H9 (cell line): ENCODE data around the gene LSP1. TPM values are rescaled to one million over a fixed set of nuclear protein-coding genes. Genes with fewer than 3 reads are reported as not detected.
A peak's percentile ranks its signal among the peaks of the same experiment; 100 is the strongest.

ENCODE experiments used
- DNase-seq: peaks from one replicate; pipeline ENCODE4 v3.0.0-alpha.2; 2017
- H2AFZ ChIP-seq: one replicate; pipeline ENCODE4 v1.6.1; 2013; ENCODE audit warnings: mild to moderate bottlenecking, low read length, control low read depth, moderate library complexity
- H2AK5ac ChIP-seq: 2 replicates; pipeline ENCODE4 v1.6.1; 2013; ENCODE audit warnings: low read length, control low read depth, mixed read lengths; ENCODE audit not compliant: insufficient read length
- H2BK120ac ChIP-seq: one replicate; pipeline ENCODE4 v1.6.1; 2013; ENCODE audit warnings: low read depth, mild to moderate bottlenecking, low read length, control low read depth, inconsistent platforms; ENCODE audit not compliant: poor library complexity, severe bottlenecking
- H2BK12ac ChIP-seq: 2 replicates; pipeline ENCODE4 v1.6.1; 2013; ENCODE audit warnings: low read length, control low read depth, mixed read lengths, low read depth; ENCODE audit not compliant: insufficient read length
- H2BK15ac ChIP-seq: 2 replicates; pipeline ENCODE4 v1.6.1; 2013; ENCODE audit warnings: low read depth, low read length, control low read depth
- H2BK20ac ChIP-seq: one replicate; pipeline ENCODE4 v1.6.1; 2013; ENCODE audit warnings: low read depth, mild to moderate bottlenecking, low read length, control low read depth, inconsistent platforms; ENCODE audit not compliant: poor library complexity, severe bottlenecking
- H2BK5ac ChIP-seq: 2 replicates; pipeline ENCODE4 v1.6.1; 2013; ENCODE audit warnings: low read length, control low read depth, mixed read lengths; ENCODE audit not compliant: insufficient read length
- H3K14ac ChIP-seq: 2 replicates; pipeline ENCODE4 v1.6.1; 2013; ENCODE audit warnings: low read length, control low read depth; ENCODE audit not compliant: insufficient read depth
- H3K18ac ChIP-seq: 2 replicates; pipeline ENCODE4 v1.6.1; 2013; ENCODE audit warnings: low read depth, mild to moderate bottlenecking, mixed read lengths, low read length, control low read depth; ENCODE audit not compliant: insufficient read length
- H3K23ac ChIP-seq: 2 replicates; pipeline ENCODE4 v1.6.1; 2013; ENCODE audit warnings: low read length, control low read depth, mixed read lengths, low read depth; ENCODE audit not compliant: insufficient read length
- H3K23me2 ChIP-seq: 2 replicates; pipeline ENCODE4 v1.6.1; 2013; ENCODE audit warnings: low read depth, mild to moderate bottlenecking, mixed read lengths, low read length, control low read depth; ENCODE audit not compliant: insufficient read length, poor library complexity, severe bottlenecking
- H3K27ac ChIP-seq: 2 replicates; pipeline ENCODE4 v1.5.1; 2013; ENCODE audit warnings: low read length, control low read depth, mixed read lengths, low read depth; ENCODE audit not compliant: insufficient read length
- H3K27me3 ChIP-seq: 2 replicates; pipeline ENCODE4 v1.6.1; 2013; ENCODE audit warnings: low read length, control low read depth, inconsistent platforms; ENCODE audit not compliant: insufficient read depth
- H3K4ac ChIP-seq: 2 replicates; pipeline ENCODE4 v1.6.1; 2013; ENCODE audit warnings: low read depth, mild to moderate bottlenecking, control low read depth, inconsistent platforms, low read length, moderate library complexity
- H3K4me1 ChIP-seq: 2 replicates; pipeline ENCODE4 v1.6.1; 2013; ENCODE audit warnings: low read length, control low read depth, inconsistent platforms; ENCODE audit not compliant: insufficient read depth
- H3K4me2 ChIP-seq: 2 replicates; pipeline ENCODE4 v1.6.1; 2013; ENCODE audit warnings: low read length, control low read depth, mixed read lengths; ENCODE audit not compliant: insufficient read length, insufficient read depth
- H3K56ac ChIP-seq: 2 replicates; pipeline ENCODE4 v1.6.1; 2013; ENCODE audit warnings: low read depth, mild to moderate bottlenecking, mixed read lengths, low read length, control low read depth; ENCODE audit not compliant: insufficient read length
- H3K79me1 ChIP-seq: 2 replicates; pipeline ENCODE4 v1.6.1; 2013; ENCODE audit warnings: low read depth, mild to moderate bottlenecking, moderate library complexity, low read length, control low read depth, inconsistent platforms; ENCODE audit not compliant: insufficient read depth, poor library complexity, severe bottlenecking
- H3K79me2 ChIP-seq: 2 replicates; pipeline ENCODE4 v1.6.1; 2013; ENCODE audit warnings: low read length, control low read depth, inconsistent platforms; ENCODE audit not compliant: insufficient read depth
- H3K9ac ChIP-seq: 2 replicates; pipeline ENCODE4 v1.6.1; 2013; ENCODE audit warnings: low read length, control low read depth, mixed read lengths; ENCODE audit not compliant: insufficient read length; ENCODE audit errors: extremely low read depth
- H3K9me3 ChIP-seq: one replicate; pipeline ENCODE4 v1.6.1; 2013; ENCODE audit warnings: low read depth, low read length, inconsistent platforms; ENCODE audit not compliant: control insufficient read depth
- H3T11ph ChIP-seq: one replicate; pipeline ENCODE4 v1.6.1; 2013; ENCODE audit warnings: mild to moderate bottlenecking, low read length, control low read depth, inconsistent platforms
- H4K20me1 ChIP-seq: one replicate; pipeline ENCODE4 v1.6.1; 2013; ENCODE audit not compliant: control insufficient read depth, insufficient read length, insufficient read depth
- H4K5ac ChIP-seq: 2 replicates; pipeline ENCODE4 v1.6.1; 2013; ENCODE audit warnings: low read depth, mild to moderate bottlenecking, mixed read lengths, low read length, control low read depth; ENCODE audit not compliant: insufficient read length
- H4K8ac ChIP-seq: replicated peaks from 2 replicates; pipeline ENCODE4 v1.6.1; 2013; ENCODE audit warnings: low read length, control low read depth, mixed read lengths, low read depth; ENCODE audit not compliant: insufficient read length
- H4K91ac ChIP-seq: 2 replicates; pipeline ENCODE4 v1.6.1; 2013; ENCODE audit warnings: low read depth, mild to moderate bottlenecking, moderate library complexity, mixed read lengths, low read length, control low read depth; ENCODE audit not compliant: insufficient read length
- H3K27ac Mint-ChIP-seq, 3 experiments: 2 replicates in 2 of 3; 3 replicates in 1 of 3; pipeline ENCODE4 v1.8.0; 2020 to 2021; ENCODE audit warnings: mixed read lengths in 3 of 3, mild to moderate bottlenecking in 1 of 3, moderate library complexity in 1 of 3
- H3K27me3 Mint-ChIP-seq: 2 replicates; pipeline ENCODE4 v1.8.0; 2021; ENCODE audit warnings: low read depth, mild to moderate bottlenecking, moderate library complexity, mixed read lengths
- H3K36me3 Mint-ChIP-seq, 3 experiments: 2 replicates in 2 of 3; 3 replicates in 1 of 3; pipeline ENCODE4 v1.8.0; 2020 to 2021; ENCODE audit warnings: low read depth in 3 of 3, mixed read lengths in 3 of 3; ENCODE audit not compliant: insufficient read depth in 1 of 3
- H3K4me1 Mint-ChIP-seq, 2 experiments: 2 replicates each; pipeline ENCODE4 v1.8.0; 2020; ENCODE audit warnings: mixed read lengths in 2 of 2
- H3K4me3 Mint-ChIP-seq, 2 experiments: 2 replicates in 1 of 2; 3 replicates in 1 of 2; pipeline ENCODE4 v1.8.0; 2020 to 2021; ENCODE audit warnings: mild to moderate bottlenecking in 2 of 2, mixed read lengths in 2 of 2, moderate library complexity in 1 of 2
- H3K9me3 Mint-ChIP-seq, 2 experiments: 2 replicates in 1 of 2; 3 replicates in 1 of 2; pipeline ENCODE4 v1.8.0; 2020; ENCODE audit warnings: mild to moderate bottlenecking in 2 of 2, mixed read lengths in 2 of 2, moderate library complexity in 1 of 2
- WGBS: extraction: QIAGEN DNeasy Blood & Tissue Kit; methylation state at CpG from one replicate; pipeline ENCODE4 v1.1.7; 2013; ENCODE audit warnings: missing lambda C conversion rate, low lambda C conversion rate, mixed read lengths; ENCODE audit not compliant: insufficient read length; ENCODE audit errors: extremely low coverage; 5-methylcytosine and 5-hydroxymethylcytosine counted together
- total RNA-seq: library from RNA; stranded (reverse); gene quantifications from 2 replicates; pipeline ENCODE4 v1.2.1, GENCODE V29; 2021
- TF ChIP-seq, protein P1 (sequence below): fragments of 200-600 bp; sonication (generic); conservative IDR thresholded peaks from 3 replicates; pipeline ENCODE4 v1.8.0; 2021; ENCODE audit warnings: antibody characterized with exemption, mild to moderate bottlenecking

LSP1 gene
- total RNA-seq, 1 experiment from 2014 or later: not detected

DNA sequence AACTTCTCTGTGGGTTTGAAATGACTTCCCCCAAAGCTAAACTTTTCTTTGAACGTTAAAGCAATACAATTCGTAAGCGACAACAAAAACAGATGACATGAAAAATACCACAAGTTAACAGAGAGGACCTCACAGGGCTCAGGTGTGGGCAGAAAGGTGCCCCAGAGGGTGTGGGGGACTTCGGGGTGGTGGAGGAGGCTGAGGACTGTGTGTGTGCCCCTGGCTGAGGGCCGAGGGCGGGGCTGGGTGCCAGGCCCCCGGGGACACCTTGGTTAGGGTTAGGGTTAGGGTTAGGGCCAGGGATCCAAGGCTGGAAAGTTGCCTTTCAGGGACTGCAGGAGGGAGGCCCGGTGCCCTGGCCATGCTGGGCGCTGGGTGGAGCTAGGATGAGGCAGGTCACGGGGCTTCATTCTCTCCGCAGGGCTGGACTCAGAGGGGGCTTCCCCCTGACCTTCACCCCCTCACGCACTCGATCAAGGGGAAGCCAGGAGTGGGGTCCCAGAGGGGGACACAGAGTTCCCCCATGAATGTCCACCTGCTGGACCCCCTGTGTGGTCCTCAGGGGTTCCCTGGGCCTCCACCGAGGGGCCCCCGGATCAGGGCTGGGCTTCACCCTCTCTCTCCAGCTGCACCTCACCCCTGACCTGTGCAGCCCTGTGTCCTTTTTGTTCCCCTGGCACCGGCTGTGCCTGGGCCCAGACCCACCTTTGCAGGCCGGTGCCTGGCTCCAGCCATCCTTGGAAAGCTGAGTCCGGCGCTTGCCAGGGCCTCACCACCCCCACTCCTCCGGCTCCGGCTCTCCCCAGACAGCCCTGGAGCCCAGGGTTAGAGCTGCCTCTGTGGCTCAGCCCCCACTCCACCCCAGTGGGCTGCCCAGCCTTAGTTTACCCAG, 7.1 kb upstream of the LSP1 start:
- H3K27ac ChIP-seq: no peak overlapping the region
- H3T11ph ChIP-seq: no peak overlapping the region
- H3K9ac ChIP-seq: no peak overlapping the region
- no peaks in the 10 kb centered on the region for H3K79me2 ChIP-seq
- no peak overlapping the region for H3K56ac ChIP-seq
- H3K36me3 Mint-ChIP-seq: no peaks in the 10 kb centered on the region
- no peak overlapping the region for H3K18ac ChIP-seq
- H2BK5ac ChIP-seq: no peak overlapping the region
- no CpG with 5 or more reads among the region's 21 CpGs for WGBS
- H2AFZ ChIP-seq: no peak overlapping the region
- H2AK5ac ChIP-seq: no peak overlapping the region
- H3K14ac ChIP-seq: no peak overlapping the region
- H2BK15ac ChIP-seq: no peak overlapping the region
- H3K4me3 Mint-ChIP-seq: no peak overlapping the region
- TF ChIP-seq, protein P1, sequence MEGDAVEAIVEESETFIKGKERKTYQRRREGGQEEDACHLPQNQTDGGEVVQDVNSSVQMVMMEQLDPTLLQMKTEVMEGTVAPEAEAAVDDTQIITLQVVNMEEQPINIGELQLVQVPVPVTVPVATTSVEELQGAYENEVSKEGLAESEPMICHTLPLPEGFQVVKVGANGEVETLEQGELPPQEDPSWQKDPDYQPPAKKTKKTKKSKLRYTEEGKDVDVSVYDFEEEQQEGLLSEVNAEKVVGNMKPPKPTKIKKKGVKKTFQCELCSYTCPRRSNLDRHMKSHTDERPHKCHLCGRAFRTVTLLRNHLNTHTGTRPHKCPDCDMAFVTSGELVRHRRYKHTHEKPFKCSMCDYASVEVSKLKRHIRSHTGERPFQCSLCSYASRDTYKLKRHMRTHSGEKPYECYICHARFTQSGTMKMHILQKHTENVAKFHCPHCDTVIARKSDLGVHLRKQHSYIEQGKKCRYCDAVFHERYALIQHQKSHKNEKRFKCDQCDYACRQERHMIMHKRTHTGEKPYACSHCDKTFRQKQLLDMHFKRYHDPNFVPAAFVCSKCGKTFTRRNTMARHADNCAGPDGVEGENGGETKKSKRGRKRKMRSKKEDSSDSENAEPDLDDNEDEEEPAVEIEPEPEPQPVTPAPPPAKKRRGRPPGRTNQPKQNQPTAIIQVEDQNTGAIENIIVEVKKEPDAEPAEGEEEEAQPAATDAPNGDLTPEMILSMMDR: no peak
- H3K4me2 ChIP-seq: no peak overlapping the region
- no peaks in the 10 kb centered on the region for H3K9me3 Mint-ChIP-seq
- H4K91ac ChIP-seq: no peak overlapping the region
- peak overlapping the region in 1 of 3 experiments; percentile 15; a peak in 2 of 7 replicates for H3K27ac Mint-ChIP-seq
- no peaks in the 10 kb centered on the region for H3K79me1 ChIP-seq
- H3K23ac ChIP-seq: no peak overlapping the region
- H4K20me1 ChIP-seq: no peaks in the 10 kb centered on the region
- peaks cover 2 to 7% of the 10 kb centered on the region in 2 experiments; a peak in 3 of 4 replicates for H3K4me1 Mint-ChIP-seq
- no peaks in the 10 kb centered on the region for H3K4me1 ChIP-seq
- no peak overlapping the region for H4K5ac ChIP-seq
- peaks cover 24% of the 10 kb centered on the region for H3K27me3 Mint-ChIP-seq
- no peak overlapping the region for H2BK120ac ChIP-seq
- no peaks in the 10 kb centered on the region for H3K27me3 ChIP-seq
- no peak for DNase-seq
- H2BK20ac ChIP-seq: no peak overlapping the region
- H3K23me2 ChIP-seq: no peaks in the 10 kb centered on the region
- no peak overlapping the region for H4K8ac ChIP-seq
- H3K4ac ChIP-seq: no peak overlapping the region
- H2BK12ac ChIP-seq: no peak overlapping the region
- no peaks in the 10 kb centered on the region for H3K9me3 ChIP-seq
